AG04450 (cell line): ENCODE measurements around the gene GOLGA6L10. TPM values are rescaled to one million over a fixed set of nuclear protein-coding genes. Genes with fewer than 3 reads are reported as not detected.
"Not testable (repeated sequence)": the region's sequence is repeated elsewhere in the genome, so short reads cannot be mapped to it uniquely, and the experiment has no call there.

ENCODE experiments used
- CTCF ChIA-PET: fragments of 300-600, 350-600 bp; formaldehyde crosslinking; extraction: SDS; loops from one replicate; lab custom pipeline; 2022; ENCODE audit warnings: antibody characterized with exemption, inconsistent platforms; lab: Charles Lee
- POLR2A ChIA-PET: fragments of 350-600 bp; formaldehyde crosslinking; extraction: SDS; loops from one replicate; lab custom pipeline; 2021; ENCODE audit warnings: antibody characterized with exemption, inconsistent platforms; lab: Yijun Ruan, JAX
- DNase-seq: peaks from one replicate; pipeline ENCODE4 v3.0.0-alpha.2; 2011; ENCODE audit warnings: low read depth, low spot score
- H3K27ac ChIP-seq: one replicate; pipeline ENCODE4 v1.5.1; 2012; ENCODE audit warnings: low read depth, low read length, control low read depth
- H3K27me3 ChIP-seq: one replicate; pipeline ENCODE4 v1.6.0; 2012; ENCODE audit warnings: low read length; ENCODE audit not compliant: control insufficient read depth, insufficient read depth
- H3K4me3 ChIP-seq: 2 replicates; pipeline ENCODE4 v1.5.1; 2011; ENCODE audit warnings: mild to moderate bottlenecking, low read depth, low read length, control low read depth
- H3K9me3 ChIP-seq: 2 replicates; pipeline ENCODE4 v1.5.1; 2012; ENCODE audit warnings: low read length; ENCODE audit not compliant: control insufficient read depth, insufficient read depth
- CTCF ChIP-seq: IDR thresholded peaks from 2 replicates; pipeline ENCODE4 v1.5.1; 2011; ENCODE audit warnings: low read depth, low read length, control low read depth, inconsistent platforms
- polyA plus RNA-seq: library from polyadenylated mRNA; depleted of rRNA; stranded (reverse); fragments of >200 nt; gene quantifications from 2 replicates; pipeline ENCODE4 v1.2.3, GENCODE V29; 2011

Gene GOLGA6L10
- polyA plus RNA-seq, 1 experiment: 1.3 TPM

GRCh38 chr15:82354546-82354945 is 5.3 kb upstream of the GOLGA6L10 start:
- H3K9me3 ChIP-seq, H3K27ac ChIP-seq, POLR2A ChIA-PET, DNase-seq, H3K27me3 ChIP-seq, CTCF ChIA-PET: not testable (repeated sequence)
- H3K4me3 ChIP-seq: peak overlapping the region; percentile 39; the same call in 1 of the 2 replicates

GRCh38 chr15:82347645-82348044 is 1.6 kb downstream of the GOLGA6L10 start:
- CTCF ChIA-PET, H3K27me3 ChIP-seq, H3K9me3 ChIP-seq, H3K4me3 ChIP-seq, DNase-seq, H3K27ac ChIP-seq, POLR2A ChIA-PET: not testable (repeated sequence)

GRCh38 chr15:82345176-82345575 is 4.1 kb downstream of the GOLGA6L10 start:
- POLR2A ChIA-PET, CTCF ChIA-PET, H3K4me3 ChIP-seq, H3K27ac ChIP-seq, H3K9me3 ChIP-seq, DNase-seq, H3K27me3 ChIP-seq: not testable (repeated sequence)

- H3K4me3 ChIP-seq, CTCF ChIA-PET, POLR2A ChIA-PET: not testable (repeated sequence)
These were observed 4.9 kb downstream of the GOLGA6L10 start for GRCh38 chr15:82344421-82344820.

GRCh38 chr15:82343851-82344250 is 5.4 kb downstream of the GOLGA6L10 start:
- POLR2A ChIA-PET, H3K4me3 ChIP-seq, H3K27ac ChIP-seq, H3K27me3 ChIP-seq, DNase-seq, CTCF ChIA-PET, H3K9me3 ChIP-seq: not testable (repeated sequence)

More at GRCh38 chr15:82344421-82344820, 4.9 kb downstream of the GOLGA6L10 start:
- not testable (repeated sequence) for H3K9me3 ChIP-seq, H3K27ac ChIP-seq, DNase-seq, H3K27me3 ChIP-seq

- not testable (repeated sequence) for DNase-seq
These were observed 6.5 kb downstream of the GOLGA6L10 start for GRCh38 chr15:82342632-82343374.

GRCh38 chr15:82338573-82338972 is 10.7 kb downstream of the GOLGA6L10 start:
- H3K4me3 ChIP-seq, H3K27me3 ChIP-seq, CTCF ChIA-PET, H3K9me3 ChIP-seq, DNase-seq, H3K27ac ChIP-seq, POLR2A ChIA-PET: not testable (repeated sequence)

More at GRCh38 chr15:82342632-82343374, 6.5 kb downstream of the GOLGA6L10 start:
- CTCF ChIA-PET, H3K27me3 ChIP-seq, H3K27ac ChIP-seq, POLR2A ChIA-PET, H3K4me3 ChIP-seq, H3K9me3 ChIP-seq: not testable (repeated sequence)
- TF ChIP-seq CTCF: peak; percentile 27; the same call in 1 of the 2 replicates

GRCh38 chr15:82338053-82338452 is 11.2 kb downstream of the GOLGA6L10 start:
- H3K4me3 ChIP-seq, CTCF ChIA-PET, H3K9me3 ChIP-seq, H3K27ac ChIP-seq, POLR2A ChIA-PET, H3K27me3 ChIP-seq, DNase-seq: not testable (repeated sequence)

- DNase-seq, H3K27ac ChIP-seq, H3K4me3 ChIP-seq, H3K9me3 ChIP-seq, H3K27me3 ChIP-seq, POLR2A ChIA-PET, CTCF ChIA-PET: not testable (repeated sequence)
These were observed 12.2 kb downstream of the GOLGA6L10 start for GRCh38 chr15:82337051-82337450.

- H3K27ac ChIP-seq, H3K27me3 ChIP-seq, H3K9me3 ChIP-seq, H3K4me3 ChIP-seq, DNase-seq, POLR2A ChIA-PET, CTCF ChIA-PET: not testable (repeated sequence)
These were observed 13.1 kb downstream of the GOLGA6L10 start for GRCh38 chr15:82336180-82336647.

GRCh38 chr15:82335006-82335405 is 14.3 kb downstream of the GOLGA6L10 start:
- H3K27me3 ChIP-seq, DNase-seq, POLR2A ChIA-PET, CTCF ChIA-PET, H3K27ac ChIP-seq, H3K4me3 ChIP-seq, H3K9me3 ChIP-seq: not testable (repeated sequence)
